Right atrium auricular region (tissue), 2 donors: ENCODE measurements around the gene DPP3. TPM values are rescaled to one million over a fixed set of nuclear protein-coding genes. Genes with fewer than 3 reads are reported as not detected.

ENCODE experiments used
- DNase-seq: peaks from one replicate; pipeline ENCODE4 v3.0.0-alpha.2; 2019; ENCODE audit warnings: low spot score
- H3K27ac ChIP-seq, 2 donors: fragments of 200-600 bp; sonication (generic); 1 replicate in 1 of 2; 2 replicates in 1 of 2; pipeline ENCODE4 v1.5.1; 2016 to 2019
- H3K27me3 ChIP-seq, 2 donors: fragments of 200-600 bp; sonication (generic); one replicate each; pipeline versions ENCODE4 v1.5.1 to v1.6.0; 2017 to 2019
- H3K36me3 ChIP-seq: fragments of 200-600 bp; sonication (generic); one replicate; pipeline ENCODE4 v1.5.1; 2016
- H3K4me1 ChIP-seq, 2 donors: fragments of 200-600 bp; sonication (generic); one replicate each; pipeline versions ENCODE4 v1.5.1 to v1.6.0; 2017 to 2019
- H3K4me3 ChIP-seq, 2 donors: fragments of 200-600 bp; sonication (generic); 1 replicate in 1 of 2; 2 replicates in 1 of 2; pipeline ENCODE4 v1.5.1; 2017 to 2019; ENCODE audit warnings: mild to moderate bottlenecking in 1 of 2, moderate library complexity in 1 of 2
- H3K9me3 ChIP-seq, 2 donors: fragments of 200-600 bp; sonication (generic); one replicate each; pipeline ENCODE4 v1.5.1; 2019
- CTCF ChIP-seq, 2 donors: fragments of 200-600 bp; sonication (generic); IDR thresholded peaks; one replicate each; pipeline ENCODE4 v1.5.1; 2019; ENCODE audit warnings: antibody characterized with exemption in 2 of 2
- total RNA-seq, 2 donors: library from RNA; depleted of rRNA; stranded (reverse); fragments of >200 nt; gene quantifications; one replicate each; pipeline ENCODE4 v1.1.0, GENCODE V29; 2016

The DPP3 gene
- total RNA-seq, 2 donors from 2014 or later = 8.2 to 11.1 TPM

DNA sequence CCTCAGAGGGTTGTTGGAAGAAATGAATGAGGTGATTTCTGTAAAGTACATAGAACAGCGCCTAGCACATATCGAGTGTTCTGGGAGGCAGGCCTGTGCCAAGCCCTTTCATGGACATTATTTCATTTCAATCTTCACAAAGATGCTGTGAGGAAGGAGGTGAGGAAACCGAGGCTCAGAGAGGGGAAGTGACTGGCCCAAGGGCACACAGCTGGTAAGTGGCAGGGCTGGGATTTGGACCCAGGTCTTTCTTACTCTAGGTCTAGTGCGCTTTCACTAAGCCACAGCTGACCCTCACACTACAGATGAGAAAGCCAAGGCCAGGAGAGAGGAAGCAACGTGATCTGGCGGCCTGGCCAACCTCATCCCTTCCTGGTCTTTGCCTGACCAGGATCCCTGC is 11.5 kb upstream of the DPP3 start:
- no peak overlapping the region for H3K4me3 ChIP-seq
- no peak for DNase-seq
- no peaks in the 10 kb centered on the region for H3K27me3 ChIP-seq
- peaks cover 16% of the 10 kb centered on the region for H3K36me3 ChIP-seq
- H3K27ac ChIP-seq = no peak overlapping the region
- peaks cover 0 to 23% of the 10 kb centered on the region in 2 donors for H3K4me1 ChIP-seq
- no peaks in the 10 kb centered on the region for H3K9me3 ChIP-seq
- TF ChIP-seq CTCF (IDR thresholded peaks at IDR 0.05) = no peak

GRCh38 chr11:66469441-66469840 is 10.8 kb upstream of the DPP3 start:
- peaks cover 24% of the 10 kb centered on the region for H3K36me3 ChIP-seq
- no peak for DNase-seq
- no peak for TF ChIP-seq CTCF (IDR thresholded peaks at IDR 0.05)

GRCh38 chr11:66470015-66470414 is 10.2 kb upstream of the DPP3 start:
- Histone ChIP-seq H3K36me3 (peaks cover 25% of the 10 kb centered on the region), H3K4me1 (peaks cover 0 to 23% of the 10 kb centered on the region in 2 donors), H3K27ac (no peak overlapping the region), H3K9me3 (no peaks in the 10 kb centered on the region), H3K4me3 (no peak overlapping the region), H3K27me3 (no peaks in the 10 kb centered on the region)
- TF ChIP-seq CTCF (IDR thresholded peaks at IDR 0.05) = no peak
- DNase-seq = no peak

More at GRCh38 chr11:66469441-66469840, 10.8 kb upstream of the DPP3 start:
- Histone ChIP-seq H3K27ac (no peak overlapping the region), H3K9me3 (no peaks in the 10 kb centered on the region), H3K4me1 (peaks cover 0 to 23% of the 10 kb centered on the region in 2 donors), H3K4me3 (no peak overlapping the region), H3K27me3 (no peaks in the 10 kb centered on the region)

GRCh38 chr11:66471142-66471541 is 9.1 kb upstream of the DPP3 start:
- no peak overlapping the region for H3K4me3 ChIP-seq
- no peak for DNase-seq
- TF ChIP-seq CTCF (IDR thresholded peaks at IDR 0.05) = no peak
- peaks cover 32% of the 10 kb centered on the region for H3K36me3 ChIP-seq
- peaks cover 0 to 14% of the 10 kb centered on the region in 2 donors for H3K4me1 ChIP-seq
- no peaks in the 10 kb centered on the region for H3K27me3 ChIP-seq
- no peak overlapping the region for H3K27ac ChIP-seq
- H3K9me3 ChIP-seq = no peaks in the 10 kb centered on the region

GRCh38 chr11:66472054-66472453 is 8.2 kb upstream of the DPP3 start:
- no peak for DNase-seq
- Histone ChIP-seq H3K36me3 (peaks cover 32% of the 10 kb centered on the region), H3K9me3 (no peaks in the 10 kb centered on the region), H3K27me3 (no peaks in the 10 kb centered on the region), H3K27ac (no peak overlapping the region), H3K4me3 (no peak overlapping the region), H3K4me1 (peaks cover 0 to 11% of the 10 kb centered on the region in 2 donors)
- no peak for TF ChIP-seq CTCF (IDR thresholded peaks at IDR 0.05)

DNA sequence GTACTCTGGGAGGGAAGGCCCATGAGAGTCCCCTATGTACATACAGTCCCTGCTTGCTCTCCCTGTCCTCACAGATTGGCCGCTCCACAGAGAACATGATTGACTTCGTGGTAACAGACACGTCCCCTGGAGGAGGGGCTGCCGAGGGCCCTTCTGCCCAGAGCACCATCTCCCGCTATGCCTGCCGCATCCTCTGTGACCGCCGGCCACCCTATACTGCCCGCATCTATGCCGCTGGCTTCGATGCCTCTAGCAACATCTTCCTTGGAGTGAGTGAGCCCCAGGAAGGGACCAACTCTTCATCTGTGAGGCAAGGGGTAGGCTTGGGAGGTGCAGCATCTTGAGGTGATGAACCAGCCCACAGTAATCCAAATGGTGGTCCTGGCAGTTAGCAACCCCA is 7.1 kb upstream of the DPP3 start:
- Histone ChIP-seq H3K27ac (no peak overlapping the region), H3K4me1 (peaks cover 0 to 1% of the 10 kb centered on the region in 2 donors), H3K36me3 (peaks cover 32% of the 10 kb centered on the region), H3K27me3 (no peaks in the 10 kb centered on the region), H3K4me3 (no peak overlapping the region), H3K9me3 (no peaks in the 10 kb centered on the region)
- DNase-seq = no peak
- TF ChIP-seq CTCF (IDR thresholded peaks at IDR 0.05) = no peak
